ENCODE data around the gene PKIB.

DNA sequence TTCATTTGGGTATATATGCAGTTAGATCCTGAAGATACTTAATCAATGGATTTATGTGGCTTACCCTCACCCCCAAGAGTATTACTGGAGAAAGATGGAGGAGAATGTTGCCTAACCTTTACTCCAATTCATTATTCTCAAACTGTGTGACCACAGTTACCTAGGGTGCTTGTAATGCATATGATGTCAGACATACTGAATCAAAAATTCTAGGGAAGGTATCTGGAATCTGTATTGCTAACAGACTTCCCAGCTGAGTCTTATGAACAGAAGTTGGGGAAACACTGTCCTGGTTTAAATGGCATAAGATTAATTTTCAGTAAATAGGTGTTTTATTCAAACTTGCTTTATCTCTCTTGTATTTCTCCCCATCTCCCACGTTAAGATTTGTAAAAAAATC, 83.9 kb downstream of the PKIB start:
- TF ChIP-seq POLR2AphosphoS5 (IDR thresholded peaks at IDR 0.05; ENCODE audit: low read depth, low read length) (no peak), POLR2A (IDR thresholded peaks at IDR 0.05; ENCODE audit: low read depth, low read length) (no peak), TAF1 (IDR thresholded peaks at IDR 0.05; ENCODE audit: low read depth, low read length) (no peak), SPI1 (IDR thresholded peaks at IDR 0.05; ENCODE audit: low read depth, low read length) (no peak), PAX5 (IDR thresholded peaks at IDR 0.05; ENCODE audit: insufficient read depth, low read length, severe bottlenecking) (no peak), POU2F2 (IDR thresholded peaks at IDR 0.05; ENCODE audit: low read depth, low read length) (no peak)

Data from GM12891 (cell line).